IMR-90 (cell line): Measurements from ENCODE around the gene AAMDC. TPM values are rescaled to one million over a fixed set of nuclear protein-coding genes. Genes with fewer than 3 reads are reported as not detected.

Experiments
- ATAC-seq: fragments of 200-7000 bp; cut with Tn5 transposase; 2 replicates; pipeline ENCODE4 v1.9.1; 2020; ENCODE audit warnings: low read depth, mild to moderate bottlenecking, moderate library complexity
- BruUV-seq: library from RNA; stranded (reverse); fragments of 400-500 nt; replicated peaks from 2 replicates; lab custom pipeline; 2021; lab: Mats Ljungman, UMichigan
- CTCF ChIA-PET: fragments of 300-600 bp; formaldehyde crosslinking; extraction: SDS; loops from one replicate; lab custom pipeline; 2021; ENCODE audit warnings: antibody characterized with exemption; lab: Yijun Ruan, JAX
- POLR2A ChIA-PET: fragments of 300-600 bp; sonication (Branson Sonifier 250); formaldehyde crosslinking; loops from one replicate; lab custom pipeline; 2022; ENCODE audit warnings: antibody characterized with exemption; ENCODE audit not compliant: unreplicated experiment; lab: Charles Lee
- DNase-seq: peaks from one replicate; pipeline ENCODE4 v3.0.0; 2013
- H2AFZ ChIP-seq: replicated peaks from 2 replicates; pipeline ENCODE3; 2013; ENCODE audit warnings: low read length, mild to moderate bottlenecking; ENCODE audit not compliant: poor library complexity
- H2AK5ac ChIP-seq: 2 replicates; pipeline ENCODE4 v1.6.1; 2013; ENCODE audit warnings: low read depth, low read length, inconsistent platforms
- H2AK9ac ChIP-seq: replicated peaks from 2 replicates; pipeline ENCODE3; 2013; ENCODE audit warnings: mild to moderate bottlenecking, low read depth, low read length, moderate library complexity; ENCODE audit not compliant: poor library complexity
- H2BK120ac ChIP-seq: 2 replicates; pipeline ENCODE4 v1.6.1; 2013; ENCODE audit warnings: low read depth, low read length, inconsistent platforms
- H2BK15ac ChIP-seq: 3 replicates; pipeline ENCODE4 v1.6.1; 2013; ENCODE audit warnings: low read depth, low read length, inconsistent platforms
- H2BK20ac ChIP-seq: 2 replicates; pipeline ENCODE4 v1.6.1; 2013; ENCODE audit warnings: low read depth, mild to moderate bottlenecking, inconsistent platforms, low read length, moderate library complexity
- H2BK5ac ChIP-seq: 2 replicates; pipeline ENCODE4 v1.6.1; 2013; ENCODE audit warnings: mild to moderate bottlenecking, low read depth, low read length, inconsistent platforms; ENCODE audit not compliant: poor library complexity, severe bottlenecking
- H3K14ac ChIP-seq: replicated peaks from 2 replicates; pipeline ENCODE4 v1.6.1; 2013; ENCODE audit warnings: low read depth, low read length, inconsistent platforms
- H3K18ac ChIP-seq: 2 replicates; pipeline ENCODE4 v1.6.1; 2013; ENCODE audit warnings: low read depth, low read length, control low read depth
- H3K23ac ChIP-seq: 2 replicates; pipeline ENCODE4 v1.6.1; 2013; ENCODE audit warnings: low read depth, low read length, inconsistent platforms
- H3K27ac ChIP-seq: 2 replicates; pipeline ENCODE4 v1.5.1; 2013; ENCODE audit warnings: mild to moderate bottlenecking, control low read depth, low read length; ENCODE audit not compliant: insufficient read depth
- H3K27me3 ChIP-seq: 2 replicates; pipeline ENCODE4 v1.6.1; 2013; ENCODE audit warnings: low read length; ENCODE audit not compliant: control insufficient read depth, insufficient read depth
- H3K36me3 ChIP-seq: 2 replicates; pipeline ENCODE4 v1.6.1; 2013; ENCODE audit warnings: low read length, mixed read lengths; ENCODE audit not compliant: control insufficient read depth, insufficient read depth
- H3K4ac ChIP-seq: 2 replicates; pipeline ENCODE4 v1.6.1; 2013; ENCODE audit warnings: low read depth, low read length, inconsistent platforms
- H3K4me1 ChIP-seq: 2 replicates; pipeline ENCODE4 v1.6.1; 2013; ENCODE audit warnings: low read length, mixed read lengths; ENCODE audit not compliant: control insufficient read depth, insufficient read depth
- H3K4me2 ChIP-seq: 2 replicates; pipeline ENCODE4 v1.6.1; 2013; ENCODE audit warnings: low read depth, mild to moderate bottlenecking, control low read depth, low read length, moderate library complexity
- H3K4me3 ChIP-seq: 2 replicates; pipeline ENCODE4 v1.5.1; 2013; ENCODE audit warnings: low read depth, mild to moderate bottlenecking, control low read depth, low read length, moderate library complexity; ENCODE audit not compliant: insufficient read depth
- H3K56ac ChIP-seq: 2 replicates; pipeline ENCODE4 v1.6.1; 2013; ENCODE audit warnings: low read length, inconsistent platforms; ENCODE audit not compliant: insufficient read depth; ENCODE audit errors: extremely low read depth
- H3K79me1 ChIP-seq, 2 experiments: 2 replicates each; pipeline ENCODE4 v1.6.1; 2013; ENCODE audit warnings: low read length in 2 of 2, inconsistent platforms in 1 of 2, low read depth in 1 of 2
- H3K9ac ChIP-seq: 2 replicates; pipeline ENCODE4 v1.6.1; 2013; ENCODE audit warnings: low read depth, low read length, control low read depth
- H3K9me1 ChIP-seq: 2 replicates; pipeline ENCODE4 v1.6.1; 2013; ENCODE audit warnings: low read length, inconsistent platforms; ENCODE audit not compliant: insufficient read depth
- H3K9me3 ChIP-seq: 2 replicates; pipeline ENCODE4 v1.6.1; 2013; ENCODE audit warnings: low read length; ENCODE audit not compliant: control insufficient read depth, insufficient read depth
- H4K20me1 ChIP-seq: 2 replicates; pipeline ENCODE4 v1.6.1; 2013; ENCODE audit warnings: low read length, inconsistent platforms; ENCODE audit not compliant: insufficient read depth
- H4K5ac ChIP-seq: 2 replicates; pipeline ENCODE4 v1.6.1; 2013; ENCODE audit warnings: mild to moderate bottlenecking, low read depth, low read length, control low read depth
- H4K8ac ChIP-seq, 2 experiments: 2 replicates each; pipeline ENCODE4 v1.6.1; 2013; ENCODE audit warnings: low read depth in 2 of 2, low read length in 2 of 2, control low read depth in 1 of 2, inconsistent platforms in 1 of 2
- H4K91ac ChIP-seq: 2 replicates; pipeline ENCODE4 v1.6.1; 2013; ENCODE audit warnings: low read depth, low read length, inconsistent platforms; ENCODE audit not compliant: insufficient read depth
- BHLHE40 ChIP-seq: fragments of 150-350 bp; IDR thresholded peaks from 2 replicates; pipeline ENCODE4 v1.6.1; 2016; ENCODE audit warnings: mild to moderate bottlenecking, low read depth, low read length
- CEBPB ChIP-seq: IDR thresholded peaks from 2 replicates; pipeline ENCODE4 v1.6.1; 2012; ENCODE audit warnings: low read depth, low read length, improper control_type of control experiment
- CHD1 ChIP-seq: IDR thresholded peaks from 2 replicates; pipeline ENCODE4 v1.6.1; 2012; ENCODE audit warnings: low read depth, low read length, improper control_type of control experiment
- FOS ChIP-seq: fragments of 150-350 bp; IDR thresholded peaks from 2 replicates; pipeline ENCODE4 v1.6.1; 2016; ENCODE audit warnings: low read depth, low read length
- MAFK ChIP-seq: IDR thresholded peaks from 2 replicates; pipeline ENCODE4 v1.6.1; 2012; ENCODE audit warnings: low read depth, low read length, improper control_type of control experiment
- MAZ ChIP-seq: IDR thresholded peaks from 2 replicates; pipeline ENCODE4 v1.6.1; 2012; ENCODE audit warnings: low read depth, mild to moderate bottlenecking, low read length, improper control_type of control experiment, moderate library complexity, borderline replicate concordance
- NFE2L2 ChIP-seq: fragments of 150-350 bp; IDR thresholded peaks from 2 replicates; pipeline ENCODE4 v1.6.1; 2016; ENCODE audit warnings: low read depth, mild to moderate bottlenecking, low read length
- POLR2A ChIP-seq: IDR thresholded peaks from 2 replicates; pipeline ENCODE4 v1.6.1; 2012; ENCODE audit warnings: mild to moderate bottlenecking, low read depth, low read length
- RAD21 ChIP-seq: IDR thresholded peaks from 2 replicates; pipeline ENCODE4 v1.6.1; 2012; ENCODE audit warnings: low read length, improper control_type of control experiment
- RFX5 ChIP-seq: IDR thresholded peaks from 2 replicates; pipeline ENCODE4 v1.8.0; 2012; ENCODE audit warnings: low read depth, mild to moderate bottlenecking, low read length, moderate library complexity
- SMC3 ChIP-seq: fragments of 150-350 bp; IDR thresholded peaks from 2 replicates; pipeline ENCODE4 v1.6.1; 2016; ENCODE audit warnings: low read depth, mild to moderate bottlenecking, antibody characterized with exemption, low read length, moderate library complexity
- WGBS, 2 experiments: methylation state at CpG; one replicate each; pipeline versions ENCODE4 v1.1.5 to v1.1.7; 2013; ENCODE audit warnings: missing lambda C conversion rate in 2 of 2; ENCODE audit not compliant: insufficient read length in 1 of 2; ENCODE audit errors: extremely low coverage in 2 of 2; 5-methylcytosine and 5-hydroxymethylcytosine counted together
- dilution Hi-C: fragments of 300-500 bp; cut with HindIII; formaldehyde crosslinking; loops from one replicate; pipeline ENCODE4 v1.14.3; 2018; ENCODE audit warnings: low sequenced_read_pairs; ENCODE audit not compliant: unreplicated experiment
- in situ Hi-C: fragments of 300-500 bp; cut with MboI; formaldehyde crosslinking; loops from 3 replicates; pipeline ENCODE4 v1.14.3; 2019; ENCODE audit warnings: low sequenced_read_pairs, inconsistent platforms, mixed read lengths
- intact Hi-C: fragments of 100-400 bp; cut with micrococcal nuclease; formaldehyde crosslinking; loops from 2 replicates; pipeline ENCODE4 v1.10.0; 2022
- polyA plus RNA-seq, 3 experiments: library from polyadenylated mRNA; depleted of rRNA; stranded (reverse); fragments of >200 nt; gene quantifications; 2 replicates each; pipeline ENCODE4 v1.2.3, GENCODE V29; 2012; ENCODE audit warnings: low replicate concordance in 1 of 3
- total RNA-seq: library from RNA; depleted of rRNA; stranded (reverse); fragments of >200 nt; gene quantifications from 2 replicates; pipeline ENCODE4 v1.2.3, GENCODE V29; 2012
- TF ChIP-seq, protein P1 (sequence below): conservative IDR thresholded peaks from 2 replicates; pipeline ENCODE4 v1.5.1; 2012; ENCODE audit warnings: mild to moderate bottlenecking, low read depth, low read length, improper control_type of control experiment
- TF ChIP-seq, protein P2 (sequence below): fragments of 150-350 bp; IDR thresholded peaks from 2 replicates; pipeline ENCODE4 v1.6.1; 2016; ENCODE audit warnings: low read depth, mild to moderate bottlenecking, low read length, moderate library complexity, borderline replicate concordance
- TF ChIP-seq, protein P3 (sequence below): fragments of 150-350 bp; IDR thresholded peaks from 2 replicates; pipeline ENCODE4 v1.6.1; 2017; ENCODE audit warnings: mild to moderate bottlenecking, antibody characterized with exemption, low read length, low read depth

The AAMDC gene
- total and polyA plus RNA-seq, 2 of the 4 experiments (the other 2 are of a cell fraction), result 15.8 to 47.6 TPM

DNA sequence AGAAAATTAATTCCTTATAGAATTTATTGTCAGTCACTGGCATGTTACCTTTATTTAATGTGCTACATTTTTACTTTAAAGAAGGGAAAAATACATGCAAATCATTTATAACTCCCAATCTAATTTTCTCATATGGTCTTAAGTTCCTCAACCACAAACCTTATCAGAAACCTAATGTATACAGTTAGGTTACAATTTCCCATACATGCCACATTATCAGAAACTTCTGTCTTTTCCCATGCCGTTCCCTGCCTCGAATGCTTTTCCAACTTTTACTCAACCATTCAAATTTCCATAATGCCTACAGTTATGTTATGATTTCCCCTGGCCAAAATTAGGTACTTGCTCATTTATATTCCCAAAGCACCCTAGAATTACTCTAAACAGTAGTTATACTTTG is 14.0 kb upstream of the AAMDC start:
- H3K4me2 ChIP-seq, result no peak overlapping the region
- H3K36me3 ChIP-seq, result peaks cover 4% of the 10 kb centered on the region; the same call in 1 of the 2 replicates
- H3K56ac ChIP-seq, result no peak overlapping the region
- H4K8ac ChIP-seq, result no peak overlapping the region
- no peak for DNase-seq
- dilution Hi-C loops, result no loop called here
- no TSS peak for BruUV-seq
- no peaks in the 10 kb centered on the region; the same call in 1 of the 2 replicates for H3K4me1 ChIP-seq
- POLR2A ChIA-PET, result no interaction called here
- in situ Hi-C loops, result no loop called here
- H2BK20ac ChIP-seq, result no peak overlapping the region
- H2BK15ac ChIP-seq, result no peak overlapping the region
- H2AK5ac ChIP-seq, result no peak overlapping the region
- no peak overlapping the region for H3K27ac ChIP-seq
- peaks cover 73% of the 10 kb centered on the region for H4K20me1 ChIP-seq
- H2BK120ac ChIP-seq, result no peak overlapping the region
- CTCF ChIA-PET, result no interaction called here
- no peaks in the 10 kb centered on the region for H3K9me3 ChIP-seq
- H2BK5ac ChIP-seq, result no peak overlapping the region
- no peak overlapping the region for H3K14ac ChIP-seq
- no peaks in the 10 kb centered on the region for H3K27me3 ChIP-seq
- H3K9ac ChIP-seq, result no peak overlapping the region
- ATAC-seq, result no peak
- WGBS, 2 experiments, result 93 to 100% methylated on average over 1 to 2 of the region's 2 CpGs
- H3K18ac ChIP-seq, result no peak overlapping the region
- peaks cover 15% of the 10 kb centered on the region for H3K9me1 ChIP-seq
- H3K79me1 ChIP-seq, result peaks cover 36 to 79% of the 10 kb centered on the region in 2 experiments
- no peak for TF ChIP-seq POLR2A
- TF ChIP-seq, protein P1, sequence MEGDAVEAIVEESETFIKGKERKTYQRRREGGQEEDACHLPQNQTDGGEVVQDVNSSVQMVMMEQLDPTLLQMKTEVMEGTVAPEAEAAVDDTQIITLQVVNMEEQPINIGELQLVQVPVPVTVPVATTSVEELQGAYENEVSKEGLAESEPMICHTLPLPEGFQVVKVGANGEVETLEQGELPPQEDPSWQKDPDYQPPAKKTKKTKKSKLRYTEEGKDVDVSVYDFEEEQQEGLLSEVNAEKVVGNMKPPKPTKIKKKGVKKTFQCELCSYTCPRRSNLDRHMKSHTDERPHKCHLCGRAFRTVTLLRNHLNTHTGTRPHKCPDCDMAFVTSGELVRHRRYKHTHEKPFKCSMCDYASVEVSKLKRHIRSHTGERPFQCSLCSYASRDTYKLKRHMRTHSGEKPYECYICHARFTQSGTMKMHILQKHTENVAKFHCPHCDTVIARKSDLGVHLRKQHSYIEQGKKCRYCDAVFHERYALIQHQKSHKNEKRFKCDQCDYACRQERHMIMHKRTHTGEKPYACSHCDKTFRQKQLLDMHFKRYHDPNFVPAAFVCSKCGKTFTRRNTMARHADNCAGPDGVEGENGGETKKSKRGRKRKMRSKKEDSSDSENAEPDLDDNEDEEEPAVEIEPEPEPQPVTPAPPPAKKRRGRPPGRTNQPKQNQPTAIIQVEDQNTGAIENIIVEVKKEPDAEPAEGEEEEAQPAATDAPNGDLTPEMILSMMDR, result no peak
- TF ChIP-seq RAD21, result no peak
- TF ChIP-seq CEBPB, result no peak
- TF ChIP-seq, protein P2, sequence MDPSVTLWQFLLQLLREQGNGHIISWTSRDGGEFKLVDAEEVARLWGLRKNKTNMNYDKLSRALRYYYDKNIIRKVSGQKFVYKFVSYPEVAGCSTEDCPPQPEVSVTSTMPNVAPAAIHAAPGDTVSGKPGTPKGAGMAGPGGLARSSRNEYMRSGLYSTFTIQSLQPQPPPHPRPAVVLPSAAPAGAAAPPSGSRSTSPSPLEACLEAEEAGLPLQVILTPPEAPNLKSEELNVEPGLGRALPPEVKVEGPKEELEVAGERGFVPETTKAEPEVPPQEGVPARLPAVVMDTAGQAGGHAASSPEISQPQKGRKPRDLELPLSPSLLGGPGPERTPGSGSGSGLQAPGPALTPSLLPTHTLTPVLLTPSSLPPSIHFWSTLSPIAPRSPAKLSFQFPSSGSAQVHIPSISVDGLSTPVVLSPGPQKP, result no peak
- TF ChIP-seq RFX5, result no peak
- TF ChIP-seq BHLHE40, result no peak
- TF ChIP-seq, protein P3, sequence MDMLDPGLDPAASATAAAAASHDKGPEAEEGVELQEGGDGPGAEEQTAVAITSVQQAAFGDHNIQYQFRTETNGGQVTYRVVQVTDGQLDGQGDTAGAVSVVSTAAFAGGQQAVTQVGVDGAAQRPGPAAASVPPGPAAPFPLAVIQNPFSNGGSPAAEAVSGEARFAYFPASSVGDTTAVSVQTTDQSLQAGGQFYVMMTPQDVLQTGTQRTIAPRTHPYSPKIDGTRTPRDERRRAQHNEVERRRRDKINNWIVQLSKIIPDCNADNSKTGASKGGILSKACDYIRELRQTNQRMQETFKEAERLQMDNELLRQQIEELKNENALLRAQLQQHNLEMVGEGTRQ, result no peak
- TF ChIP-seq FOS, result no peak
- no peak for TF ChIP-seq CHD1
- no peak for TF ChIP-seq MAFK
- TF ChIP-seq SMC3, result no peak
- TF ChIP-seq NFE2L2, result no peak
- TF ChIP-seq MAZ, result no peak
- H3K4ac ChIP-seq, result no peak overlapping the region
- no peak overlapping the region for H2AK9ac ChIP-seq
- H4K91ac ChIP-seq, result no peak overlapping the region
- H3K4me3 ChIP-seq, result no peak overlapping the region
- intact Hi-C loops, result no loop called here
- H3K23ac ChIP-seq, result no peak overlapping the region
- H4K5ac ChIP-seq, result no peak overlapping the region
- no peak overlapping the region for H2AFZ ChIP-seq
